Iris pigment epithelial cell (primary cell): Measurements from ENCODE around the gene THAP2.

Experiments
- DNase-seq: peaks from one replicate; pipeline ENCODE4 v3.0.0-alpha.2; 2011; ENCODE audit warnings: low read depth

THAP2 gene

DNA sequence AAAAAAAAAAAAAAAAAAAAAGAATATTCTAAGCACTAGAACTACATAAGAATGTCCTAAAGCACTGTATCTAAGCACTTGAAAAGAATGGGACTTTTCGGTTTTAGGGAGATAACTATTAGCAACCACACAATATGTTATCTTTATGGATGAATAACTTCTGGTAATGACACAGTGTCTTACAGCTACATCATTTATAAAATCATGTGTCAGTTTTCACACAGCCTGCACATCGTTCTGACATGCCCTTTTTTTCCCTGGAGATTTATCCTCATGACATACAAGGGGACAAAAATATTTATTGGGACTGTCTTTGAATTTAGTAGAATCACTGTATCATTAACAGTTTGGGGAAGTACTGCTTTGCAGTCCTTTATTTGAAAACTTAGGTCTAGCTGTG is 39.1 kb downstream of the THAP2 start:
- no peak for DNase-seq

DNA sequence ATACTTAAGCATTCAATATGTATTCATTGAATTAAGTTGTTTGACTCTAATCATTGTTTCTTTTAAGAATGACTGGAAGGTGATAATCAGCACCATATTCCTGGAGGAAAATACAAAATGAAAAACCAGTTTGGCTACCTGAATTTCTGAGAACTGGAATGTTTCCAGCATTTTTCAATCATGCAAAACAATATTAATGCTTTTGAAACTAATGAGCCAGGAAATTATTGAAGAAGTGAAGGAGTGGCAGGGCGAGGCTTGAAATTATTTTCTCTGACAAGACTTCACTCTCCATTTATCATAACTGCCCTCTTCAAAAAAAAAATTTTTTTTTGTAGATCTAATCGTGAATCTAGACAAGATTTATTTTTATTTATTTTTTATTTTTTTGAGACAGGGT is 40.8 kb downstream of the THAP2 start:
- no peak for DNase-seq

DNA sequence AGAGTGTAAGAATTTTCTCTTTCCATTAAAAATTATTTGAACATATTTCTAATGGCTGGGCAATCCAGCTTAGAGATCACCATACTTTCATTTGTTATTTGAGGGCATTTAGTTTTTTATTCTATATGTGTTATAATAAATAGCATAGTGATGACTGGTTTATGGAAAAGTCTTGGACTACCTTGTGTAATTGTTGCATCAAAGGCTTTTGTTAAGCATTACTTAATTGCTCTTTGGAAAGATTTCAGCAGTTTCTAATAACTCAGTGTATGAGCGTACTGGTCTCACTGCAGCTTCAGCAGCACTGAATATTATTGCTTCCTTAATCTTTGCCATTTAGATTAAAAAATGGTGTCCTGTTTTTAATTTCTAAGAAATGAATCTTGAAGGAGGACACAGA is 44.6 kb downstream of the THAP2 start:
- peak; percentile 34 for DNase-seq

DNA sequence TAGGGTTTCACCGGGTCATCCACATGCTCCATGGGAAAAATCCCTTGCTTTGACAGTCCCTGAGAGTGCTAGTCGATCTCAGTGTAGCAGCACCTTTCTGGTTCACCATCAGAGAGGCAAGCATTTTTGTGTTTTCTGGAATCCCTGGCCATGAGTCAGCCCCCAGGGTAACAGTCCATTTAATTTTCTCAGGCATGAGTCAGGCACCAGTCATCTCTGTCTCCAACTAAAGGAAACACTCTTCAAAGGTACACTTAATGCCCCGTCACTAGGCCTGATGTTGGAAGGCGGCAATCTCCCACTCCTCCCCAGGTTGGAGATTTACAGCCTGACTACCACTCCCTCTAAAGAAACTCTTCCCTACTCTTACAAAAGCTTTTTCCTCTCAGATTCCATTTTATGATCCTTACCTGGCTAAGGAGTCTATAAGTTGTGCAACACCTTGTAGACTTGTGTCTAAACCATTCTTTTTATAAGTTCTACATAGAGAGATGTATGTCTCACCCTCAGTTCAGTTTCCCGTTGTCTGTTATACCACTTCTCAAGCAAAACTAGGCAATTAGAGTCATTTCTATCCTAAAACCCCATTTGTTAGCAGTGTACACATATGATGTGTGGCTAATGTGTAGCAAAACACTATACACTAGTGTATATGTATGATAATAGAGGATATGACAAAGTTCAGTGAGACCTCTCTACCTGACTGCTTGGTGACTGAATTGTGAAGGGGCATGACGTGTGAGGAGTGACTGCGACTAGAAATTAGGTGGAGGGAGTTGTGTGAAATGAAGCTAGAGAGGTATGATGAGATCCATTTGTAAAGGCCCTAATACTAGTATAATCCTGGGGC is 46.4 kb downstream of the THAP2 start:
- DNase-seq = peak; percentile 89

DNA sequence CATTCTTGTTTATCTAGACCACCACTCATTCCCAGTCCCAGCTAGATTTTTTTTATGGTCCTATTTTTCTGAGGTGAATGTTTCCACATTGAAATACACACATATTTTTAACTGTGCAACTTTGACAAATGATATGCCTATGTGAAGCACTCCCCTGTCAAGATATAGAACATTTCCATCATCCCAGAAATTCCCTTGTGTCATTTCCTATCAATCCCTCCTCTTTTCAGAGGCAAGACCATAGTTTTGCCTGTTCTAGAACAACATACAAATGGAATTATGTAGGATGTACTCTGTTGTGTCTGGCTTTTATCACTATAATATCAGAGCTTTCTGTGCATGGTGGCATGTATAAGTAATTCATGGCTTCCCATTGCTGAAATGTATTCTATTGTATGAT is 54.5 kb downstream of the THAP2 start:
- no peak for DNase-seq

DNA sequence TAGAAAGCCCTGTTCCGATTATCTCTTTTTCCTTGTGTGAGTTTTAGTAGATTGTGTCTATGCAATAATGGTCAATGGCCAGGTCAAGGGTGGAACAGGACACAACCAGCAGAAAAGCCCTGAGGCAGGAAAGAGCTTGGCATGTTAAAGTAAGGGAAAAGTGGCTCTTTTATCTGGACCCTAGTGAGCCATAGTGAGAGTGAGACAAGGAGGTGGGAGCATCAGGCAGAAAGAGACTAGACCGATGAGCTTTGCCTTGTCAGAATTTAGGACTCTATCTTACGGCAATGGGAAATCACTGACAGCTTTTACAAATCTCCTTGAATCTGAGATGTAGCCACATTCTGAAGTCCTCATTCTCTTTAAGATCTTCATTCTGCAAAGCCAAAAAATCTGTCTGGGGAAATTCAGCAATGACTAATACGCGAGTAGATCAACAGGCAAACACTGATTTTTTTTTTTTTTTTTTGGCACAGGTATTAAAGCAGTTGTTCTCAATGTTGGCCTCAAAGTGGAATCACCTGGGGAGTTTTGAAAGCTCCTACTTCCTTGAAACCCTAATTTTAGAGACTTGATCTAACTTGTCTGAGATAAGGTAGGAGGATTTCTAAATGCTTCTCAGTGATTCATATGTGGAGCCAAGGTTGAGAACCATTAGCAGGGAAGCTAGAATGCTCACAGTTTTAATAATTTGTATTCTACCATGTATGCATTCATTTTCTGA is 55.7 kb downstream of the THAP2 start:
- no peak for DNase-seq

DNA sequence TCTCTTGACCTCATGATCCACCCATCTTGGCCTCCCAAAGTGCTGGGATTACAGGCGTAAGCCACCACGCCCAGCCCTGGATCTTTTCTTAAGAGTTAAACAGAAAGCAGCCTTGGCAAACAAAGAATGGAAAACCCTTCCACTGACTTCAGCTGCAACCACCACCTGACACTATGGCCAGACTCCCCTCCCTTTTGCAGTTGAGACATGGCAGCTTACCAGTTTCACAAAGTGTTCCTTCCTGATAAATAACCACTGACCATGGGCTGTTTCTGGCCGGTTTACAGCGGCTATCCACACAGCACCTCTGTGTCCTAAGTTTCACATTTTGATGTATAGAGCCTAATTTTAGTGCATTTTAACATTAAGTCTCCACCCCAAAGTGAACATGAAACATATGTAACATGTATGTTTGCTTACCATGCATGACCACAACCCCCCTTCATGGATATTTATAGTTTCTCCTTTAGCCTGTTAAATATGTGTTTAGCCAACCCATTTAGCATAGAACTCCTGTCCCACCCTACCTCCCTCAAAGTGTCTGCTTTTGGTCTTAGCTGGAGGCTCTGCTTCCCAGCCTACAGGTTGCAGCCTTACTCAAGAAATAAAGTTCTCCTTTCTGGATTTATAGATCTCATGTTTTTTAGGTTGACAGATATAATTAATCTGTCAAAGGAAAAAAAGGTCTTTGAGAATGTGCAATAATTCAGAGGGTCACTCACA is 57.8 kb downstream of the THAP2 start:
- DNase-seq = no peak

DNA sequence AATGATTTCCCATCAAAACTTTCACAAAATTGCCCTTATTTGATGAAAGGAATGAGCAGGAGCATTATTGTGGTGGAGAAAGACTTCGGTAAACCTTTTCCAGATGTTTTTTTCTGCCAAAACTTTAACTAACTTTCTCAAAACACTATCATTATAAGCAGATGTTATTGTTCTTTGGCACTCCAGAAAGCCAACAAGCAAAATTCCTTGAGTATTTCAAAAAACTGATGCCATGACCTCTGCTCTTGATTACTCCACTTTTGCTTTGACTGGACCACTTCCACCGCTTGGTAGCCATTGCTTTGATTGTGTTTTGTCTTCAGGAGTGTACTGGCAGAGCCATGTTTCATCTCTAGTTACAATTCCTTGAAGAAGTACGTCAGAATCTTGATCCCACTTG is 60.9 kb downstream of the THAP2 start:
- no peak for DNase-seq

DNA sequence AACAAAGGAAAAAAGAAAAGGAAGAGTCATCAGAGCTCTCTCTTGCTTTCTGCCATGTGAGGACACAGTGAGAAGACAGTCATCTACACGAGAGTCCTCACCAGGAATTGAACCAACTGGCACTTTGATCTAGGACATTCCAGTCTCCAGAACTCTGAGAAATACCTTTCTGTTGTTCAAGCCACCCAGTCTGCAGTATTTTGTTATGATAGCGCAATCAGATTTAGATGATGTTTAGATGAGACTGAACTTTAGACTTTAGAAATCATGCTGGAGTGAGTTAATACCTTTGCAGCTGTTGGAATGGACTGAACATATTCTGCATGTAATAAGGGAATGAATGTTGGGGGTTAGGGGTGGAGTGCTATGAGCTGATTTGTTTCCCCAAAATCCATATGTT is 62.4 kb downstream of the THAP2 start:
- DNase-seq = no peak

DNA sequence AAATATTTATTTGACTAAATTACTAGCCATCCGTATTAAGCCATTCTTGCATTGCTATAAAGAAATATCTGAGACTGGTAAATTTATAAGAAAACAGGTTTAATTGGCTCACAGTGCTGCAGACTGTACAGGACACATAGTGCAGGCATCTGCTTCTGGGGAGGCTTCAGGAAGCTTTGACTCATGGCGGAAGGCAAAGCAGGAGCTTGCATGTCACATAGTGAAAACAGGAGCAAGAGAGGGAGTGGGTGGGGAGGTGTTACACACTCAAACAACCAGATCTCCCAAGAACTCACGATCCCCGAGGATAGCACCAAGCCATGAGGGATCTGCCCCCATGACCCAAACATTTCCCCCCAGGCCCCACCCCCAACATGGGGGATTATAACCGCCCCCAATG is 63.9 kb downstream of the THAP2 start:
- DNase-seq = no peak
